ENCODE results near the gene PANX1.
A peak's percentile ranks its signal among the peaks of the same experiment; 100 is the strongest.

PANX1 gene

DNA sequence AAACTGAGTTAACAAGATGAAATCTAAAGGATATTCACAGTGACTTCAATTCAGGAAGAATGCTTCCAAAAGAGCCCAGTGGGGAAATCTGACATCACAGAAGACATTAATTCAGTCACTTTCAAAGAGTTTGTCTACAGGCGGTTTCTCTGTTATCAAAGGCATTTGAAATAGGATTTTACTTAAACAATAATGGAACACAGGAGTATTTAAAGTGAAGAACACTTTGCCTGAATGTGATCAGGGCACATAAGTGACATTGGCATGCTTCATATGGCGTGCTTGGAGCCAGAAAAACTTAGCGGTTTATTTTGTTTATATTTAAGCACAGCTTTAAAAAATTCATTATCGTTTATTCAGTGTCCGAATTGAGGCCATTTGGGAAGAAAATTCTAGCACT, 52.9 kb downstream of the PANX1 start:
- TF ChIP-seq ZFX (IDR thresholded peaks at IDR 0.05) = no peak
- TF ChIP-seq, protein P1, sequence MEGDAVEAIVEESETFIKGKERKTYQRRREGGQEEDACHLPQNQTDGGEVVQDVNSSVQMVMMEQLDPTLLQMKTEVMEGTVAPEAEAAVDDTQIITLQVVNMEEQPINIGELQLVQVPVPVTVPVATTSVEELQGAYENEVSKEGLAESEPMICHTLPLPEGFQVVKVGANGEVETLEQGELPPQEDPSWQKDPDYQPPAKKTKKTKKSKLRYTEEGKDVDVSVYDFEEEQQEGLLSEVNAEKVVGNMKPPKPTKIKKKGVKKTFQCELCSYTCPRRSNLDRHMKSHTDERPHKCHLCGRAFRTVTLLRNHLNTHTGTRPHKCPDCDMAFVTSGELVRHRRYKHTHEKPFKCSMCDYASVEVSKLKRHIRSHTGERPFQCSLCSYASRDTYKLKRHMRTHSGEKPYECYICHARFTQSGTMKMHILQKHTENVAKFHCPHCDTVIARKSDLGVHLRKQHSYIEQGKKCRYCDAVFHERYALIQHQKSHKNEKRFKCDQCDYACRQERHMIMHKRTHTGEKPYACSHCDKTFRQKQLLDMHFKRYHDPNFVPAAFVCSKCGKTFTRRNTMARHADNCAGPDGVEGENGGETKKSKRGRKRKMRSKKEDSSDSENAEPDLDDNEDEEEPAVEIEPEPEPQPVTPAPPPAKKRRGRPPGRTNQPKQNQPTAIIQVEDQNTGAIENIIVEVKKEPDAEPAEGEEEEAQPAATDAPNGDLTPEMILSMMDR (conservative IDR thresholded peaks at IDR 0.05) = no peak
- H3K27ac ChIP-seq = no peak overlapping the region

DNA sequence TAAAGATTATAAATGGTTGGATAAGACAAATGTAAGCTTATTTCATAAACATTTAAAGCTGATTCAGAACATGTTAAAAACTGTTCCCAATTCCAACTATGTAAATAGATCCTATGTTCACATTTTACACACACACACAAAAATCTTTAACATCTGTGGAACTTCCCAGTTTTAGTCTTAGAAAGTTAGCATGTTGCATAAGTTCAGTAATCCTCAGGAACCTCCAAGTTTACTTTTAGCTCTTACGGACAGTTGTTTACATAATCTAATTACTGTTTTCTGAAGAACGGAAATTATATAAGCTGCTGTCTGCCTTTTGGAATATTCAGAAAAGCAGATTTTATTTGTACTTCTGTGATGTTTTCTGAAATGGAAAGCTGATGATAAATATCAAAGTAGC, 53.3 kb downstream of the PANX1 start:
- no peak overlapping the region for H3K27ac ChIP-seq
- TF ChIP-seq, protein P1 (conservative IDR thresholded peaks at IDR 0.05) = no peak

DNA sequence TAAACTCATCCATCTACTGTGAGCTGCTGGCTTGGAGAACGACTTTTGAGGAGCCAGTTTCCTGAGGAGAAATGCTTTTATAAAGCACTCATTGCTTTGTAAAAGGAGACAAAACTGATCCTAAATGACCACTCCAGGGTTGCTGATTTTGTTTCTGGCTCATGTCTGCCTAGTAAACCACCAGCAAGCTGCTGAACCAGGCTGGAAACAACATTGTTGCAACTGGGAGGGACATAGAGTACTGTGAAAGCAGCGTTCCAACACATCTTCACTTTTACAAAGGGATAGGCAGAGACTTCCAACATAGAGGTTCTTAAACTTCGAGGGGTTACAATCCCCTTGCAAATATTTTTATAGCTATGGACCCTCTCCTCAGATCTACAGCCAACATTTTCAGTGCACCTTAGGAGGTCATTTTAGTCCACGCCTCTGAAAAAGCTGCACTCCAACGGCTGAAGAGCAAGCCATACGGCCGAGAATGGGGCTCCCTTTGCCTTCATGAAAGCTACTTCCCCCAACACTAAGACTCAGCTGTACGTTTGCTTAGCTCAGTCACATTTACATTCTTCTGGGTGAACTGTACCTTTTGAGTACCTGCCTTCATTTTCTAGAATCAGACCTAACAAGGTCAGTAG, 54.7 kb downstream of the PANX1 start:
- TF ChIP-seq ZFX (IDR thresholded peaks at IDR 0.05) = no peak
- TF ChIP-seq, protein P1 (conservative IDR thresholded peaks at IDR 0.05) = no peak
- peak overlapping the region; percentile 10; the same call in 1 of the 2 replicates for H3K27ac ChIP-seq

DNA sequence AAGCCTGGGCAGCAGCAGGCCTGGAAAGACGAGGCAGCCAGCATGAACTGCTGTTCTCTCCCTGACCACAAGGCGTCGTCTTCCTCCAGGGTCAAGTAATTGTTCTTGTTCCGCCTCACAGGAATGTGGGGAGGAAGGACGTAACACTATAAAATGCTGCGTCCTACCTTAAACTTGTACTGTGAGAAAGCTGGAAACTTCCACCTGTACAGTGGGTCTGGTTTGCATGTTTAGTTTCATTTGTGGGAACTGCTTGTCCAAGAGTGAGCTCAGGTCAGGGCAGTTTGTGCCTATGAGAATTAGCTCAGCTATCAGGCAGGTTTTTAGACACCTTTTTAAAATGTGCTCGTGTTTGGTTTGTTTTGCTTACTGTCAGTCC, 55.2 kb downstream of the PANX1 start:
- peak overlapping the region; percentile 10; the same call in 1 of the 2 replicates for H3K27ac ChIP-seq
- no peak for TF ChIP-seq ZFX (IDR thresholded peaks at IDR 0.05)
- TF ChIP-seq, protein P1 (conservative IDR thresholded peaks at IDR 0.05) = peak; percentile 97

DNA sequence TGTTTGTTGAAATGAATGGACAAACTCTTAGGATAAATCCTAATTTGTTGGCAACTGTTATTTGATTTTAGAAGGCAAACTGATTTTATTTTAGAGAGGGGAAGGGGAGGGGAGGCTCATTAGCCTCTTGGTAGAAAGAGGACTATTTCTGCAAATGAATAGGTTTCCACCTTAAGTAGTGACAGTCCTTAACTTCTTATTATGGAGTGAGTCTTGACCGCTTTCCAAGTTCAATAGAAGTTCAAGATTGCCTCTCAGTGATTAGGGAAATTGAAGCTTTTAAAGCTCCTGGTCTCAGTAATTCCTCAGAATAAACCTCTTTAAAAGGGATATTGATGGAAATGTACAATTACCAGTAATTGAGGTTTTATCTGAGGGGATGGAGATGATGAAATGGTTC, 55.7 kb downstream of the PANX1 start:
- no peak overlapping the region; the same call in 1 of the 2 replicates for H3K27ac ChIP-seq
- TF ChIP-seq, protein P1 (conservative IDR thresholded peaks at IDR 0.05) = no peak
- no peak for TF ChIP-seq ZFX (IDR thresholded peaks at IDR 0.05)

DNA sequence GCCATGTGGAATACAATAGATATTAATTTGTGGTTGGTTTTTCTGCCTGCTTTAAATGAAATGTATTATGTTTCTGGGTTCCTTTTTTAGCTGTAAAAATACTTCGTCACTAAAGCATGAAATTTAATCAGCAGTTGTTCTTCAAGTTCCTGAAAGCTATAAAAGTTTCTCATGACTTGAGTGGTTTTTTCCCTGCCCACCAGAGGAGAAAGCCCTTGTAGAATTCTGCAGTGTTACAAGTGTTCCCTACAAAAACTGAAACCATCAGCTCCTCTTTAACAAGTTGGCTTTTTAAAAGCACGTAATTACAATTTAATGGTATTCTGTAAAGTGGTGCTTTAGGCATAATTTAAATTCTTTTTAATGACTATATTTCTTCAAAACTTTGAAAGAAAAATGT, 56.2 kb downstream of the PANX1 start:
- H3K27ac ChIP-seq = no peak overlapping the region
- TF ChIP-seq ZFX (IDR thresholded peaks at IDR 0.05) = no peak
- TF ChIP-seq, protein P1 (conservative IDR thresholded peaks at IDR 0.05) = no peak

DNA sequence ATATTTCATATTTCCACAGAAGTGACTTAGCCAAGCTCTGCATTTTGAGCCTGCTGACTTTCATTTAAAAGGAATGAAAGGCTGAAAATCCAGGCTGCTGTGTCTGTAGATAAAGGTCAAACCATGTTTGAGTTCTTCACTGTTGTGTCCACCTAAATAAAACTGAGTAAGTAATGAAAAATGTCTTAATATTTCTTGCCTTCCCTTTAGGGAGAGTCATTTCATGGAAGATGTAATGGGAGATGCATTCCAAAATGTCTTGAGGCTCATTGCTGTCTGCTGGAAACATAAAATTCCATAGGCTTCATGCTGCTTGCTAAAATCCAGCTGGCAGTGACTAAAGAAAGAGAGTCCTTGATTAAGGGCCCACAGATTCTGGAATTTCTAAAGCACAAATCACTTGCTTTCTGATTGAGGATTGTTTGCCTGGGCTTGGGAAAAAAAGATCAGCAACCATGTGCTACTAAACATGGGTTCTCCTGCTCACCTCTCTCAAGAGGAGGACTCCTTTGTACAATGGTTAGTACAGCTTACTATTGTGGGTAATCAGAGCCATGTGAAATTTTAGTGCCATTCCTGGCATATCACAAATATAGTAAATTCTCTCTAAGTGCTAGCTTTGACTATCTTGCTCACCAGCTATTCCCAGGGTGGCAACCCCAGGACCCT, 56.9 kb downstream of the PANX1 start:
- TF ChIP-seq ZFX (IDR thresholded peaks at IDR 0.05) = no peak
- TF ChIP-seq, protein P1 (conservative IDR thresholded peaks at IDR 0.05) = no peak
- no peak overlapping the region for H3K27ac ChIP-seq
